Measurements from ENCODE around the gene BAAT. TPM values are rescaled to one million over a fixed set of nuclear protein-coding genes. Genes with fewer than 3 reads are reported as not detected.
A peak's percentile ranks its signal among the peaks of the same experiment; 100 is the strongest.

The BAAT gene
- polyA plus RNA-seq, 1 donor: 0.66 TPM

DNA sequence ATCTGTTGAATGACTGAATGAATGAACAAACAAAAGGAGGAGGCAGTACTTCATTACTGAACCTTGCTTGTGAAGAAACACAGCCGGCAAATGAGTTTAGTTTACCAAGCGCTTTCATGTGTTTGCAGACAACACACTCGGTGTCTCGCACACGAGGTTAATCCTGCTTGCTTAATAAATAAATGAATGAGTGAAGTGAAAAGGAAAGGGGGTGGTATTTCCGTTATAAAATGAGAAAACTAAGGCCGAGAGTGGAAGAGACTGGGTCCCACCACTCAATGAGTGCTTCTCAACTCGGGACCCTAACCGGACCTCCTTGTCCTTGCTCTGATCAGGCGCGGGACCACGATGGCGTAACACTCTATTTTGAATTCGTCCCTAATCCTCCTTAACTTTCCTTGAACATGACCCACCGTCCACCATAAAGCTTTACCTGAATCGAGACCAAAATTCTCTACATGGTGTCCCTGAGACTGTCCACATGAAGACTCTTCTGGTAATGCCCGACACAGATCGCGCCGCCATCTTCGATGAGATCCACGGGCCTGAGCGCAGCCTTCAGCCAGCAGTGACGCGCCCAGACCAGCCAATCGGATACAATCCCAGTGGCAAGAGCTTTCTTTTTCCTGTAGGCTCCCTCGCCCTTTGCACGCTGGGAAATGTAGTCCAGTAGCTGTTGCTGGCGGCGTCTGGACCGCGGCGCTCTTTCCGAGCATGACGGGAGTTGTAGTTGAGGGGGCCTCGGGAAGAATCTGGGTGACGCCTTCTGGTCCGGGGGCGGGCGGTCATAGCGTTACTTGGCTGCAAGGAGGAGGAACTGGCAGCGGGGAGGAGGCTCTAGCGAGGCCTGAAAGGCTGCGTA, 13.5 kb upstream of the BAAT start, which contains the start of the genes MRPL50 and ZNF189:
Gene MRPL50 (minus strand): TSS at position 551 of the 862 bp plus-strand sequence. CDS start 26 bp downstream, at position 525.
Gene ZNF189 (plus strand): TSS at position 784 of the 862 bp plus-strand sequence. CDS start 306 bp downstream, outside the sequence.
- peak; percentile 99 for DNase-seq

DNA sequence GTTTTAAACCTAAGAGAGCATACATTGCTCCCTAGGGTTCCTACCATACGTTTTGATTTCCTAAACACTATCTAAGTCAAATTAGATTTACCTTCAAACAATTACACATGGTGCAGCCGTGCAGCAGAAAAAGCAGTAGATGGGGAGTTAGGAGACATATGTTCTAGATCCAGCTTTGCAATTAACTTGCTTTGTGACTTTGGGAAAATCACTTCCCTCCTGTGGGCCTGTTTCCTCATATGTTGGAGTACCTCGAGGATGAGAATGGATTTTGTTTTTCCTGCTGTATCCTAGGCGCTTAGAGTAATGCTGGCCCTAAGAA, 12.9 kb upstream of the BAAT start:
- DNase-seq: peak; percentile 15

DNA sequence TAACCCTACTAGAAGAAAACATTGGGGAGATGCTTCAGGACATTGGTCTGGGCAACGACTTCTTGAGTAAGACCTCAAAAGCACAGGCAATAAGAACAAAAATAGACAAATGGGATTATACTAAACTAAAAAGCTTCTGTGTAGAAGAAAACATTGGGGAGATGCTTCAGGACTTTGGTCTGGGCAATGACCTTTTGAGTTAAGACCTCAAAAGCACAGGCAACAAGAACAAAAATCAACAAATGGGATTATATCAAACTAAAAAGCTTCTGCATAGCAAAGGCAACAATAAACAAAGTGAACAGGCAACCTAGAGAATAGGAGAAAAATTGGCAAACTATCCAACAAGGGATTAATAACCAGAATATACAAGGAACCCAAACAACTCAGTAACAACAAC, 9.9 kb upstream of the BAAT start:
- no peak for DNase-seq

DNA sequence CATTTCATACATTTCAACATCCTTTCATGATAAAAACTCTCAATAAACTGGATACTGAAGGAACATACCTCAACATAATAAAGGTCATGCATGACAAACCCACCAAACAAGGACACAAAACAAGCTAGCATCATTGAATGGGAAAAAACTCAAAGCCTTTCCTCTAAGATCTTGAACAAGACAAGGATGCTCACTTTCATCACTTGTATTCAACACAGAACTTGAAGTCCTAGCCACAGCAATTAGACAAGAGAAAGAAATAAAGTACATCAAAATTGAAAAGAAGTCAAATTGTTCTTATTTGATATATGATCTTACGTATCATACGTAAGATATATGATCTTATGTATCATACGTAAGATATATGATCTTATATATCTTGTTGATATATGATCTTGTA, 8.3 kb upstream of the BAAT start:
- no peak for DNase-seq

DNA sequence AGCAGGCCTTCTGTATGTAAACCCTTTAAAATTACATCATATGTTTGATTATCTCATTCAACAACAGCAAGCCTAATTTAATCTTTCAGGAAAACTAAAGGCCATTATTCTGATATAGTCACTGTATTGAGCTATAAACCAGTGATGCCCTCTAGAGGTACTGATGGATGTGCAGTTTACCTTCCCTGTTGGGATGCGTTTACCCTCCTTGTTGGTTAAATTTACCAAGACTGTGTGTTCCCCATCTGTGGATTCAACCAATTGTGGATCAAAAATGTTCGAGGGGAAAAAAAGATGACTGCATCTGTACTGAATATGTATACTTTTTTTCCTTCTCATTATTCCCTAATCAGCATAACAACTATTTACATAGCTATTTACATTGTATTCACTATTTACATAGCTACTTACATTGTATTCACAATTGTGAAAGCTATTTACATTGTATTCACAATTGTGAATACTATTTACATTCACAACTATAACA, 3.7 kb upstream of the BAAT start:
- DNase-seq: no peak

DNA sequence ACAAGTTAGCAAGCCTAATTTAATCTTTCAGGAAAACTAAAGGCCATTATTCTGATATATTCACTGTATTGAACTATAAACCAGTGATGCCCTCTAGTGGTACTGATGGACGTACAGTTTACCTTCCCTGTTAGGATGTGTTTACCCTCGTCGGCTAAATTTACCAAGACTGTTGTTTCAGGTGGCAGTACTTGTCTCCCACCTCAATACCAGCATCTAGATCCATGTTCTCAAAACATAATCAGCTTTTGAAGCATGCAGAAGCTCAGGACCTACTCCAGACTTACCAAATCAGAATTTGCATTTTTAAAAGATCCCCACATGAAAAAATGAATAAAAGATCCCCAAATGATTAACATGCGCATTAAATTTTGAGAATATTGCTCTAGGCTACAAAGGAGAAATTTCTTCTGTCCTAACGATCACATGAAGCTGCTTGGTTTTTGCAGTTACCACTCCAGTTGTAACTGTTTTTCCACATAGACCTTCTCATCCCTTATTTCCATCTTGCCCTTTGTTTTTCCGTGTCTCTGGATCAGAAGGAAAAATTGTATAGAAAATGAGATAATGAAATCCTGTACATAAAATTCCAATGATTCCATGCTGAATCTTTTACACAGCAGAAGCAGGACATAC, 3.2 kb upstream of the BAAT start:
- no peak for DNase-seq

- DNase-seq: no peak
These were observed 1.4 kb downstream of the BAAT start for GRCh38 chr9:101383361-101383760.

DNA sequence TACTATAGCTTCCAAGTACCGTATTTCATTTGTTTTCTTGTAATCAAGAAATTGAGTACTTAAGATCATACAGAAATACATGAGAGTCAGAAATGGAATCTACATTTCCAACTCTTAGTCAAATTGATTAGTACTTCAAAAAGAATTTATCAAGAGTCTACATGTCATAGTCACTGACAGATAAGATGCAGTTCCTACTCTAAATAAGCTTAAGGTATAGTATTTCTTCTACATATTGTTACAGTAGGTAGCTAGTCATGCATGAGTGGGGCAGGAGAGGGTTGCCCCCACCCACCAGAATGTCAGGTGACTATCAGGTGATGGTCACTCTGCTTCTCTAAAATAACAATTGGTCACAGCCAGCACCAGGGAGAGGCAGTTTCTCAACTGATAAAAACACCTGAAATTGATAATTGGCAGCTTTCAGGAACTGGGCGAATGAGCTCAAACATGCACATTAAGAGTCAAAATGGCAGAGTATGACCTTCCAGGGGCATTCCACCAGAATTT, 2.9 kb downstream of the BAAT start:
- no peak for DNase-seq

DNA sequence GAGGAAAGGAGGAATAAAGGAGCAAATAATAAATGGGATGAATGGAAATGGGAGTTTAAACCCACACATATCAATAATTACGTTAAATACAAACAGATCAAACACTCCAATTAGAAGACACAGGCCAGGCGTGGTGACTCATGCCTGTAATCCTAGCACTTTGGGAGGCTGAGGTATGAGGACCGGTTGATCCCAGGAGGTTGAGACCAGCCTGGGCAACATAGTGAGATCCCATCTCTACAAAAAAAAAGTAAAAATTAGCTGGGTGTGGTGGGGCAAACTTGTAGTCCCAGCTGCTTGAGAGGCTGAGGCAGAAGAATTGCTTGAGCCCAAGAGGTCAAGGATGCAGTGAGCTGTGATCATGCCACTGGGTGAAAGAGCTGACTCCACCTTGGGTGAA, 3.7 kb downstream of the BAAT start:
- DNase-seq: no peak

DNA sequence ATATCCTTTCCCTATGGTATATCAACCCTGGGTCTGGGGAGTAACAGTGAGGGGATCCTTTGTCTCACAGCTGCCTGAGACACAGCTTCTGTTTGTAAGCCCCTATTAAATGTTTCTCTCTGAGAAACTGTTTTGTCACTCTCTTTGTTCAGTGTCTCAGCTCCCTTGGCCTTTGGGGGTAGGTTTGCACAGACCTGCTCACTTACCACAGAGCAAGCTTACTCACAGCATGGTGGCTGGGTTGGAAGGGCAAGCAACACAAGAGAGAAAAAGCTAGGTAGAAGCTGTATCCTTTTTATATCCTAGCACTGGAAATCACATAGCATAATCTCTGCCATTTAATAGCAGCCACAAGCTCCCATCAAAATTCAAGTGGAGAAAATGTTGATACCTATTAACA, 4.5 kb downstream of the BAAT start:
- DNase-seq: no peak

- DNase-seq: no peak
These were observed 8.5 kb downstream of the BAAT start for GRCh38 chr9:101376111-101376848.

DNA sequence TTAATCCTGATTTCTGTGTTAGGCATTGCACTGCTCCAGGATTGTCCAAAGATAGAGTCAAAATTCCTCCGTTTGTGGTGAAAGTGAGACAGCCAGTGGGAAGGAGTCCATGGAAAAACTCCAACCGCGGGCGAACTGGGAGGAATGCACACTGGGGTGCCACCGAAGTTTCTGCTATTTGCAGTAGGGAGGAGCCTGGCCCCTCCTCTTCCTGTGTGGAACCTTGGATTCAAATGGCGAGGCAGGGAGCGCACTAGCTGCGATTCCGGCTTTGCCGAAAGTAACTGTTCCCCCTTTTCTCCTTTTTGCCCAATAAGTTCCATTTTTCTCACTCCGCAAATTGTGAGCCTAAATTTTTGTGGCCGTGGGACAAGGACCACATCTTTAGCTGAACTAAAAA, 9.3 kb downstream of the BAAT start:
- no peak for DNase-seq

- no peak for DNase-seq
These were observed 12.3 kb downstream of the BAAT start for GRCh38 chr9:101372327-101373118.

GRCh38 chr9:101371813-101372212, 13.0 kb downstream of the BAAT start:
- DNase-seq: no peak

- no peak for DNase-seq
These were observed 14.8 kb downstream of the BAAT start for GRCh38 chr9:101369884-101370531.

GRCh38 chr9:101369286-101369685, 15.5 kb downstream of the BAAT start:
- no peak for DNase-seq

DNA sequence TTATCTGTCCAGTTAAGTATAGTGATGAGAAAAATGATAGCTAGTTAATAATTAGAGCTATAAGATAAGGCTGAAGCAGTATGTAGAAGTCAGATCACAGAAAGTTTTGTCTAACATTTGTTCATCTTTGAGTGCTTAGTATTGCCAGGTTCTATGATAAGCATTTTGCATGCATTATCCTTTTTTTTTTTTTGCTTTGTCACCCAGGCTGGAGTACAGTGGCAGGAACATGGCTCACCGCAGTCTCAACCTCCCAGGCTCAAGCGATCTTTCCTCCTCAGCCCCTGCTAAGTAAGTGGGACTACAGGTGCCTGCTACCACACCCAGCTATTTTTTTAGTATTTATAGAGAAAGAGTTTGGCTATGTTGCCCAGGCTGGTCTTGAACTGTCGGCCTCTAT, 17.5 kb downstream of the BAAT start:
- DNase-seq: no peak

DNA sequence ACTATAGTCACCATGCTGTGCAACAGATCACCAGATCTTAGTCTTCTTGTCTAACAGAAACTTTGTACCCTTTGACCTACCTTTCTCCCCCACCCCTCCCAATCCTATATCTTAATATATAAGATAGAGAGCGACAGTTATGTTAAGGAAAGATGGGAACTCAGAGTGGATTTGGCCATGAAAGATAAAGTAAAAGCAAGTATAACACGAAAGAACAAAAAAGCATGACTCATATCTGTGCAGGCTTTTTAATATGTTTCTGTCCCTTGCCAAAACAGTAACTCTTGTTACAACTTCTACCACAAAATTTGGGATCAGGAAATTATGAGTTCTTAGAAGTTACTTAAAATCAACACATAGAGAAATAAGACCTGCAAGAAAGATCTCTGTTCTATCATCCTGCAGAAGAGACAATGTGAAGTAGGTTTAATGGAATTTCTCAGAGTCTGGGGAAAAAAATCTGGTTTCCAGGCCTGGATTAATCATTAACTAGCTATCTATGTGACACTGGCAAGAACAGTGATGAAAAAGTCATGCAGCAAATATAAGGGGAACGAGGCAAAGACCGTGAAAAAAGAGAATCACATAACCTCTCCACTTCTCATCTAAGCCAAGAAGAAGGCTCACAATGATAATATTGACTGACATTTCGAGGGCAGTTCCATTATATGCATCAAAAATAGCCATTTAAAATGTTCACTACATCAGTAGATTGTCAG, 18.6 kb downstream of the BAAT start:
- no peak for DNase-seq

DNA sequence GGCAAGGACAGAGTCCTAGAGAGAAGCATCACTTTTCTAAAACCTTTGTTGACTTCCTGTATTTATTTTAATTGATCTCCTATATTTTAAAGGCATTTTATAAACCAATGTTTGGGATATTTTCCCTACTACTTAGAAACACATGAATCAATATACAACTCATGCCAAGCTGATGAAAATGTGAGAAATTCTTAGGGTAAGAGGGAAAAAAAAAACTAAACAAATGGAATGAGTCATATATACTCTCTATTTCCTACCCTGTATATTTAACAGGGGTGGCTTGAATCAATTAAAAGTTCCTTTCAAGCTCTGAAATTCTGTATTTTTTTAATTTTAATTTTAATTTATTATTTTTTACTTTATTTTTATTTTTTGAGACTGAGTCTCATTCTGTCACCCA, 19.6 kb downstream of the BAAT start:
- no peak for DNase-seq

GRCh38 chr9:101362450-101362849, 22.4 kb downstream of the BAAT start:
- DNase-seq: no peak

DNA sequence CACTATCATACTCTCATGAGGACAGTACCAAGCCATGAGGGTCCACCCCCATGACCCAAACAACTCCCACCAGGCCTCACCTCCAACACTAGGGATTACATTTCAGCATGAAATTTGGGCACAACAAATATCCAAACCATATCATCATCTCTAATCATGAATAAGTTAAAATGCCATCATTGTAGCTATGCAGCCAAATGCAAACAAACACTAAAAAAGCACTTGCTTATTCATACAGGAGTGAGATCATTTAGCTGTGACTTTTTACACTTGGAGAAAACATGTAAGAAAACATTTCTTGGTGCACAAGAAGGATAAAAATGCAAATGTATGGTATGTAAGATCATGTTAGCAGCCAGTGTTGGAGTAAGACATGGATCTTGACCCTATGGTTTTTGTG, 24.2 kb downstream of the BAAT start:
- no peak for DNase-seq
